NCI-H2029 (cell line): ENCODE measurements around the gene WDR5B.
A peak's percentile ranks its signal among the peaks of the same experiment; 100 is the strongest.

Experiments used
- DNase-seq: peaks from one replicate; lab custom pipeline; 2025; lab: John Stamatoyannopoulos, UW

Gene WDR5B

DNA sequence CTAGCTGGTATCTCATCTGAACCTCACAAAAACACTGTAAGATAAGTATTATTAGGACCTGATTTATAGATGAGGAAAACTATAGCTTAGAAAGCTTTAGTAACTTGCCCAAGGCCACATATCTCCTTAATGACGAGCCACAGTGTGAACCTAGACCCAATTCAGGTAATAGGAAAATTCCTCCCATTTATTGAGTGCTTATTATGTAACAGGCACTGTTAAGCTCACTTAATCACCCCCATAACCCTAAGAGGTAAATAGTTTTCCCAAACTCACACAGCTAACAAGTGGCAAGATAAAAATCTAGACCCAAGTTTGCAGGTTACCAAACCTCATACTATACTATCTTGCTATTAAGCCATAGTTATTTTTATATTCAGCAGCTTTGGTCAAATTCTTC is 7.9 kb downstream of the WDR5B start:
- no peak for DNase-seq

DNA sequence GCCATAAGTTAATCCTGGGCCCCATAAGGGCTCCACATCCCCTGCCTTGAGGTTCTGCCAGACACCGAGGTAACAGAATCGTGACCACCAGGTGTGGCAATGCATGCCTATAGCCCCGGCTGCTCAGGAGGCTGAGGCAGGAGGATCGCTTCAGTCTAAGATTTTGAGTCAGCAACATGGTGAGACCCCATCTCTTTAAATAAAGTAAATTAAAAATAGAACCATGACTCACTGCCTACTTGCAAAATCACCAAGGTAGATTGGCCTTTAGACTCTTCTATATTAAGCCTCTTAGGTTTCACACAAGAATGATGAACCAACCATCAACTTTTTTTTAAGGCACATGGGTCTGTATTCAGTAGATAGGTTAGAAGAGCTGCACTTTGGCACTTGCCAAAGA is 9.7 kb downstream of the WDR5B start:
- DNase-seq: no peak

DNA sequence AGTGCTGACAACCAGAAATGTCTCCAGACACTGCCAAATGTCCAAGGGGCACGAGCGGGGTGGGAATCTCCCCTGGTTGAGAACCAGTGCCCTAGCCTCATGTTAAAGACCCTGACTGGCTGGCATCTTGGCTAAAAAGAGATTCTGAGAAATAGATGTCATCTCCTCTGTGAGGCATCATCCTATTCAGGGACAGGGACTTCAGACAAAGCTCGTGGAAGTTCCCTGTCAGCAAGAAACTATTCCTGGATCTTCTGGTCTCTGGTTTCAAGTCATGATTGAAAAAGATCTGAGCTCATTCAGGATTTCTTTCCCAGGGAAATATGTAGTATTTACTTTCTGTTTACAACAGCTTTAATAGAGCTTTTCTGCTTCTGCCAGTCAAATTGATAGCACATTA is 10.8 kb downstream of the WDR5B start:
- no peak for DNase-seq

DNA sequence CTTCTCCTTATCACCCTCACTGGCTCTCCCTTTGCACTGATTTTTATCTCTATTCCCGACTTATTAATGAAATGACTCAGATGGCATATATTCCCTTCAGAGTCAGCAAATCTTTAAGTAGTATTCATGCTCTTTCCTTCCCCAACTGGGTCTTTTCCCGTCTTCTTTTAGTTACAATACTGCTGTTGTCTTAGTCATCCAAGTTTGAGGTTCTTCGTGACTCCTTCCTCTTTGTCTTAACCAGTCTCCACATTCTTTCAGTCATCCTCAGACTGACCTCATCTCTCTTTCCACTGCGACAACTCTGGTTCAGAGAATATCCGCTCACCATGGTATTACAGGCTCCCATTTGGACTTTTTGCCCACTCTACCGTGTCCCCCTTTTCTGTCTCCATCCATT is 12.4 kb downstream of the WDR5B start:
- DNase-seq: no peak

DNA sequence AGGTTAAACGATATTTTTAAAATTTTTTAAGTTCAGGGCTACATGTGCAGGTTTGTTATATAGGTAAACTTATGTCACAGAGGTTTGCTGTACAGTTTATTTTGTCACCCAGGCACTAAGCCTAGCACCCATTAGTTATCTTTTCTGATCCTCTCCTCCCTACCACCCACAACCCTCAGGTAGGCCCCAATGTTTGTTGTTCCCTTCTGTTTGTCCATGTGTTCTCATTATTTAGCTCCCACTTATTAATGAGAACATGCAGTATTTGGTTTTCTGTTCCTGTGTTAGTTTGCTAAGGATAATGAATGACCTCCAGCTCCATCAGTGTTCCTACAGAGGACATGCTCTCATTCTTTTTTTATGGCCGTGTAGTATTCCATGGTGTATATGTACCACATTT is 16.9 kb downstream of the WDR5B start:
- no peak for DNase-seq

DNA sequence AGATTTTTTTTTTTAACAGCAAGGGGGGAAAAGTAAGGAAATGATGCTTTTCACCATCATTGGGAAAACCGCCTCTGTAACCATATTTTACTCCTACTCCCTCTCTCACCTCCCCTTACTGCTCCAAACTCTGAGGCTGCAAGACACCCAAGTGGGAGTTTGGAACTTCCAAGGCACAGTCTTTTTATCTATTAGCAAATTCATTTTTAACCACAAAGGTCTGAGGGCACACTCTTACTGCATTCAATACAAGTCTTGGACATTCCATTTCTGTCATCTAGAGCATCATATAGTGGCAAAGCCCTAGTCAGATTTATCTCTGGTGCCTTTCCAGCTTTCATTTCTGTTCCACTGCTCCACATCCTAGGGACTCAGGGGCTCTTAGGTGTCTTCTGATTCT is 18.7 kb downstream of the WDR5B start:
- DNase-seq: no peak

DNA sequence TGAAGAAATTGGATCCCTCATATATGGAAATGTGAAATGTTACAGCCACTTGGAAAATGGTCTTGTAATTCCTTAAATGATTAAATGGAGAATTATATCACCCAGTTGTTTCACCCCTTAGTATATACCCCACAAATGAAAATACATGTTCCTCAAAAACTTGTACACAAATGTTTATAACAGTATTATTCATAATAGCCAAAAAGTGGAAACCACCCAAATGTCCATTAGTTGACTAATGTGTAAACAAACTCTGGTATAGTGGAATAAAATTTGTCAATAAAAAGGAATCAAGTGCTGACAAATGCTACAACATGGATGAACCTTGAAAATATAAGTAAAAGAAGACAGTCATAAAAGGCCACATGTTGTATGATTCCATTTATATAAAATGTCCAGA is 19.4 kb downstream of the WDR5B start:
- no peak for DNase-seq

DNA sequence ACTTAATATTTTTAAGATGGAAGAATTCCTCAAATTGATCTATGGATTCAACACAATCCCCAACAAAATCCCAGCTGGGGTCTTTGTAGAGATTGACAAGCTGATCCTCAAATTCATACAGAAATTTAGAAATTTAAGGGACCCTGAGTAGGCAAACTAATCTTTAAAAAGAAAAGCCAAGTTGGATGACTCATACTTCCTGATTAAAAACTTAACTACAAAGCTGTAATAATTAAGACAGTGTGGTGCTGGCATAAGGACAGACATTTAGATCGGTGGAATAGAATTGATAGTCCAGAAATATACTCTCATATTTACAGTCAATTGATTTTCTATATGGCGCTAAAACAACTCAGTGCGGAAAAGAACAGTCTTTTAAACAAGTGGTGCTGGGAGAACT is 20.3 kb downstream of the WDR5B start:
- no peak for DNase-seq

DNA sequence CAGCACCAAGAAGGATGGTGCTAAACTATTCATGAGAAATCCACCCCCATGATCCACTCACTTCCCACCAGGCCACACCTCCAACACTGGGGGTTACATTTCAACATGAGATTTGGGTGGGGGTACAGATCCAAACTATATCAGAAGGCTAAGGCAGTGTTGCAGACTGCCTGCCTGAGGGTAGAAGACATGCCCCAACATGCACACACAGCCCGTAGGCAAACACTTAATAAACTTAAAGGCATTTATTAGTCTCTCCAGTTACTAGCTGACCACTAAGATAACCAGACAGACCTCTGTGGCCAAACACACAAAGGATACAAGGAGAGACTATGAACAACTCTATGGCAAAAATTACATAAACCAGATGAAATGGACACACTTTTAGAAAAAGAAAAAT is 21.7 kb downstream of the WDR5B start:
- DNase-seq: no peak

DNA sequence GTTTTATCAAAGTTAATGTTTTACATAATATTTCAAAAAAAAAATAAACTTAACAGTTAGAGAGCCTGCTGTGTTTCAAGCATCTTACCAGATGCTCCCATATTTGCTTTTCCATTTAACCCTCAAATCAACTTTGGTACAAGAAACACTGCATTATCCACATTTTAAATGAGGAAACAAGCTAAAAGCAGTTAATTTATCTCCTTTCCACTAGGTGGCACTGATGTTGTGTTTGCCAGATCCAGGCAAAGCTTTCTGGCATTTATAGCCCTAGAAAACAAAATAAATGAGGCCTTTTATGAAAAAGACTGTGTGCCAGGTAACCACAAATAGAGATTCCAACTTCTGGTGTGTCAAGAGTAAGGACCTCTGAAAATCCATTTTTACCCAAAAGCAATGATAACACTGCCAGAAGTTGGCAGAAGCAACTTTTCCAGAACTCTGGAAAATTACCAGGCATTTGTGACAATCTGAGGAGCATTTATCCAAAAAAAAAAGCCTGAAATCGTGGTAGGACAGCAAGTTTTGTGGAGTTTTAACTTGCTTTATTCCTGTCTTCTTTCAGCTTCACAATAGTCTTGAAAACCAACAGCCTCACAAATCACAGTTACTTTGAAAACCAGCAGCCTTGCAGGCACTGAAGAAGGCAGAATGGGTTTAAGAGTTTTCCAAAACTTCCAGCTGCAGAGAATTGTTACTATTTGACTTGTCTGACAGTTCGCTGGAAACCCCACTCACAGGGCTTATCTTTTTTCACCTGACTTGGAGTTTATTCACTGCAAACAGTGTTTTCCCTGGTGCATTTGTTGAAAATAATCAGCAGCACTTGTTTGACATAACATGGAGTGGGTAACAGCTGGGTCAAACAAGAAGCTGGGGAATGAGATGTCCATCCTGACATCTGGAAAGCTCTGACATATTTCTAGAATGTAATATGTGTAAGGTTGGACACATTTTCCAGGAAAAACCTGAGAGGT is 22.7 kb downstream of the WDR5B start:
- peak; percentile 33 for DNase-seq

DNA sequence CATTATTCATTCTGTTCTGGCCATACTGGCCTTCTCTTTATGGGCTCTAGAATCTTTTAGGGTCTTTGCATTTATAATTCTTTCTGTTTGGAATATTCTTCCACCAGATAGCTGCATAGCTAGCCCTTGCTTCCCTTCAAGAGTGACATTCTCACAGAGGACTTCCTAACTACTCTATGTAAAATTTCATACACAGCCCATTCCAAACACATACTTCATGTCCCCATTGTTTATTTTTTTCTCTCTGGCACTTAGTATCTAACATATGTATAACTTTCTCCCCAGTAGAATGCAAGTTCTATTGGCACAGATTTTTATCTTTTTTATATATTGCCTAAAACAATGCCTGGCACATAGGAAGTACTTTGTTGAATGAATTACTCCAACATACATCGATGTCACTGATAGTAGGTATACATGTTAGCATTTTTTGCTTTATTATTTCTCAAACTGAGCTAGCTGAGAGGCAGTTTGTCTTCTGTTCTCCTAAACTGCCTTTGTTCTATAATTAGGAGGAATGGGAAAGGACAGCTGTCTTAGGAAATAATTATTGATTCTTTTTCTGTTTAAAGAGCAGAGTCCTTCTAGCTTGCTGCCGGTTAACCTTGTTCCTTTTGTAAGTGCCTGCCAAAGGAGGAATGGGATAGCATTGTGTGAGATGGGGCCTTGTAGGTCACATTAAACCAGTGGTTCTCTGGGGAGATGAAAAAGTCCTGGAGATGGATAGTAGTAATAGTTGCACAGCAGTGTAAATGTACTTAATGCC is 24.0 kb downstream of the WDR5B start:
- DNase-seq: no peak

DNA sequence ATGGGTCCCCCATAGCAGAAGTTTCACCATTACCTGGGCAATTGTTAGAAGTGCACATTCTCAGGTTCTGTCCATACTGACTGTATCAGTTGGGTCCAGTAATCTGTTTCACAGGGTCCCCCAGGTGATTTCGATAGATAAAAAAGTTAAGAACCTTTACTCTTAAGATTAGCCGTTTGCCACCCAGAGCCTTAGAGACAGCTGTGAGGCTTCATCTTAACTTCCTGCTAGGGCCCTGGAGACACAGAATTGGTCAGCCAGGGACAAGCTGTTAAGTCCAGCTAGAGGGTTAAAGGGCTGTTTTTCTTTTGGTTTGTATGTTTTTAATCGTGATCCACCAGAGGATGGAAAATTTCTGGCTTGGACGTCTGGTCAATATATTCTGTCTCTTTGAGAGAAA is 25.2 kb downstream of the WDR5B start:
- DNase-seq: no peak

DNA sequence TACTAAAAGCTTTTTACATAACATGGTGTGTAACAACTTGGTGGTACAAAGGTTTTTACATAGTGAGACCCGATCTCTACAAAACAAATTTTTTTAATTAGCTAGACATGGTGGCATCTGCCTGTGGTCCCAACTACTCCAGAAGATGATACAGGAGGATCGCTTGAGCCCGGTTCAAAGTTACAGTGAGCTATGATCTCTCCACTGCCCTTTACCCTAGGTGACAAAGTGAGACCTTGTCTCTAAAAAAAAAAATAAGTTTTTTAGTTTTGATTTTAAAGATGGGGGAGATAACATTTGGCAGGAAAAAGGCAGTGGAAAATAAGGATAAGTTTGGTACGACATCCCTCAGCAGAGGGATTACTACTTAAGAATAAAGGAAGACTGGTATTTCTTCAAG is 26.0 kb downstream of the WDR5B start:
- no peak for DNase-seq

DNA sequence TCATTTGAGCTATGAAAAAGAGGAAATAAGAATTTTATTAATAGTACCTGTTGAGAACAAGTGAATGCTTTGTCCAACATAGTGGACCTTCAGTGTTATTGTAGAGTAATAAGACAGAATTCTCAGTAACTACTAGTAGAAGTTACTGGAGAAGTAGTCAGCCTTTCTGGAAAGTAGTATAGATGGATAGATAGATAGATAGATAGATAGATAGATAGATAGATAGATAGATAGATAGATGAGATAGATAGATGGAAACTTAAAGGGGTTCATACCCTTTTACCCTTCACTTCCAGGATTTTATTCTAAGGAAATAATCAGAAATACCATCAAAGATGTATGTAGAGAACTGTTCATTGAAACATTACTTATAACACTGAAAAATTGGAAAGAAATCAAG is 26.7 kb downstream of the WDR5B start:
- DNase-seq: no peak

DNA sequence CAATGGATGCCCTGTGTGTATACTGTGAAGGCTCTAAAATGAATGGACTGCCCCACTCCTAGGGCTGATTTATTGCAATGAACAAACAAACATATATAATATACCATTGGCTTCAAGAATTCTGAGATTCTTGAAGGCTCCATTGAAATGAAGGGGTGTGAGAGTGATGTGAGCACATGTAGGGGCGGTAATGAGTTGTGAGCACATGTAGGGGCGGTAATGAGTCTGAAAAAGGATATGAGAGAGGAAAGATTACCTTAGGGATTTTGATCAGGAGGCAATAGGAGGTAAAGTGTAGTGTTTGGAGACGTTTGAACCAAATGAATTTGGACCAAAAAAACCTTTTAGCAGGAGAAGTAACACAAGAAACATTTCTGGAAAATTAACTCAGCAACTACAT is 28.2 kb downstream of the WDR5B start:
- no peak for DNase-seq

DNA sequence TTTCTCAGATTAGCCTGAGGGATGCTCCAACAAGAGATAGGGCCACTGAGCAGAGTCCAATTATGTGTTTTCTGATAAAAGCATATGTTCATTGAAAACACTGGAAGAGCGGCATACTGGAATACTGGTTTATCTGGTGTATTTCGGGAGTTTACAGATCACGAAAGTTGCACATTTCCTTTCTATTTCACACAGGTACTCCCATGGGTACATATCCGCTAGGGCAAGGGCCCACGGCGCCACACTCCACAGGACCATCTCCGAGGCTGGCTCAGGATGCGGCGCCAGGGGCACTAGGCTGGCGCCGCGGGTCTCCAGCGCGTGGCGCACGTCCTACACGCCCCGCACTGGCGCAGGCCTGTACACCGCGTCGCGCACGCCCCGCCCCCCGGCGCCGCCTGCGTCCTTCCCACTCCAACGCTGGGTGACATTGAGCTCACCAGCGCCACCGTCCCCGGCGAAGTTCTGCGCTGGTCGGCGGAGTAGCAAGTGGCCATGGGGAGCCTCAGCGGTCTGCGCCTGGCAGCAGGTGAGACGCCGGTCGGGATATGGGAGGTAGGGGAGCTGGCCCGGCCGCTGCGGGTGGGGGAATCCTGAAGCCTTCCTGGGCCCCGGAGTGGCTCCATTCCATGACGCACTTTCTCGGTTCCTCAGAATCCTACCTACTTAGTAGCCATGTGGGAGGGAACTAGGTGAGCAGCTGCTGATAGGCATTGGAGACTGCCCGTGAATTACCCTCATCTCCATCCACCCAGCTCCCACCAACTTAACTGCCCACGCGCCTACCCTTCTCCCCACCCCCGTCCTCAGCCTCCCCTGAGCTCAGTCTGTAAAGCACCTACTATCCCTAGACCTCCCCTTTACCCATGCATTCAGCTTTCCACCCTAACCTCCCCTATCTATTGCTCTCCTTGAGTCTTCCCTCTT is 31.8 kb downstream of the WDR5B start, which contains the start of gene FAM162A:
Gene FAM162A, plus strand, starts transcription at position 412 of the 927 bp plus-strand sequence. Its CDS starts 84 bp downstream, at position 496.
- DNase-seq: peak; percentile 93

DNA sequence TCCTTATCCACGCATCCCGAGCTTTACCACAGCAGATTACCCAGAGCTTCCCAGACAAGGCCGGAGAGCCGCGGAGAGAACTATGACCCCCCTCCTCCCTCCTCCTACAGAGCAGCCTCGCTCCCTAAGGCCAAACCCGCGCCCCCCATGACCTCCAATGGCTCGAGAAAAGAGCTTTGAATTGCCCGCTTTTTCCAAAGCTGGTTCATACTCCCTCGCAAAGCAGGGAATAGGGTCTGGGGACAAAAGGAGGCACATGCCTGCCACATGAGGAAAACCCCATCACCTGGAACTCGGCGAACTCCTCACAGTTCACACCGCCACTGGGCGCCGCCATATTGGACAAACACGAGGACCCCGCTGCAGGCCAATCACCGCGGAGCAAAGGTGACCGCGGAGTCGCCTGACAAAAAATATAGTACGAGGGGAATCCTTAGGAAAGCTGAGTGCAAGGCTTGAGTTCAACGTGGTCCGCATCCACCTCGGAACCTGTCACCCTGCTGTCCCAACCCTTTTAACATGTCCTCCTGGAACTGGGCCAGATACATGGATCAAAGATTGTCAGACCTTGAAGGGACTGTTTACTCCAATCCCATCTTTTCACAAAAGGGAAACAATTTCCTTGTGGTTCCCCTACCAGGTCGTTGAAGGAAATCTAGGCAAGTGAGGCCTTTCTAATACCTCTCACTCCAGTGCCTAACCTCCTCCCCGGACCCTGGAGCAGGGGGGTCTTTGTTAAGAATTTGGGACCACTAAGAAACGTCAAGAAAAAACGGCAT is 32.8 kb downstream of the WDR5B start, which contains the start of gene MIX23:
Gene MIX23, minus strand, starts transcription at position 344 of the 779 bp plus-strand sequence. Its CDS starts 7 bp downstream, at position 337.
- DNase-seq: peak; percentile 83

DNA sequence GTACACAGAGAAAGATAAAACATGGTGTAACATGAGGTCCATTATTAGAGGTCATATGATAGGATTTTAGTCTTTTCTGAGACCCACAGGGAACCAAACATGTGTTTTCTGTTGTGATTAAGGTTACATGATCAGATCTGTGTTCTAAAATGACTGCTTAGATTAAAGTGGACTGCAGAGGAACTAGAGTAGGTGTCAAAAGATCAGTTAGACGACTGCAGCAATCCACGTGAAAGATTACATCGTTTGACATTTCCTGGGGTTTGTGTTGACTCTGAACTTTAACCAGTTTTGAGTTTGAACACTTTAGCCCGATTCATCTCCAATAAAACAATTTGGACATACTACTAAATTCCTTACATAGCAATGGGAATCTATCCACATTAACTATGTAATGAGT is 37.9 kb downstream of the WDR5B start:
- DNase-seq: no peak

DNA sequence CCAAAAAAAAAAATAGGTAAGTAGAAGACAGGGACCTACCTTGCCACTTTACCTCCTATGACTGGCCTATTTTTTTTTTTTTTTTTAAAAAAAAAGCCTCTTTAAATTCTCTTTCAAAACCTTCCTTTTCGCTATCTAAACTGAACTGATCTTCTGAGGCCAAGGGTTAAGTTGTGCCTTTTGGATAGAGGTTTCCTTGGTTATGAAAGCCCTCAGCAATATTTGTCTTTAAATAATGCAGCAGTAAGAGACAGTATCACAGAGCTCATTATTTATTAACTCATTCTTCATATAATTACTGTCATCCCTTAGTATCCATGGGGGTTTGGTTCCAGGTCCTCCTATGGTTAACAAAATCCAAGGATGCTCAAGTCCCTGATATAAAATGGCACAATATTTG is 41.8 kb downstream of the WDR5B start:
- no peak for DNase-seq

DNA sequence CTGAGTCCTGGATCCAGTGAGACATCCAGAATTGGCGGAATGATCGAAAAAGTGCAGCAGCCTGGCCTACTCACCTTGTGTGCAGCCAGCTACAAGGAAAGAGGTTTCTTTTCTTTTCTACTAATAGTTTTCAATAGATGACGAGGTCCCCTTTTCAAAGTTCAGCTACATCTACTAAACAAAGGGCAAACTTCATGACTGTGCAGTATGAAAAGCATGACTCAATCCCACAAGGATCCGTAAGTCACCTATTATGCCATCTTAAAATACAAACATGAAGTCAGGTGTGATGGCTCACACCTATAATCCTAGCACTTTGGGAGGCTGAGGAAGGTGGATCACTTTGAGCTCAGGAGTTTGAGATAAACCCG is 49.5 kb downstream of the WDR5B start:
- no peak for DNase-seq
